Measurements from ENCODE around the gene DAGLA.

DNA sequence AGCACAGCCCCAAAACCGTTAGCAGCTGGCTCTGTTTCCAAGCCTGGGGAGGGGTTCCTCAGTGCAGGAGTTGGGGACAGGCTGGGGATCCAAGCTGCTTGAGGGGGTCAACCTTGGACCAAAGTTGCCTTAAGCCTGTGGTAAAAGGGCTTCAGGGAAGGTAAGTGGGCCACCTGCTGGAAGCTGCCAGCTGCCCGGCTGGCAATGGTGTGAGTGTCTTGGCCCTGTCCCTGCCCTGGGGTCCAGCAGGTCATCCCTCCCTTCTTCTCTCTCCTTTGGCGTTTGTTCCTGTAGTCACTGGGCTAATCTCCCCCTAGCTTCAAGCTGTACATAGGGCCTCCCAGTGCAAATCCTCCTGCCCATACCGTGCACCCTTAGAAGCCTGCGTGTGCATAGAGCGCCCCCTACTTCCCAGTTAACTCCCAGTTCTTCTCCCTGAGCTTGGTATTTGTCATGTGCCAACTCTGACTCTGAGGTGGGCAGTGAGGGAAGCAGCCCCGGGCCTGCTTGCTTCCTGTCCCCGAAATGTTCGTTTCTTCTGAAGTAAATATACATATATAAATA is 107.8 kb downstream of the DAGLA start:
- TF ChIP-seq, protein P1, sequence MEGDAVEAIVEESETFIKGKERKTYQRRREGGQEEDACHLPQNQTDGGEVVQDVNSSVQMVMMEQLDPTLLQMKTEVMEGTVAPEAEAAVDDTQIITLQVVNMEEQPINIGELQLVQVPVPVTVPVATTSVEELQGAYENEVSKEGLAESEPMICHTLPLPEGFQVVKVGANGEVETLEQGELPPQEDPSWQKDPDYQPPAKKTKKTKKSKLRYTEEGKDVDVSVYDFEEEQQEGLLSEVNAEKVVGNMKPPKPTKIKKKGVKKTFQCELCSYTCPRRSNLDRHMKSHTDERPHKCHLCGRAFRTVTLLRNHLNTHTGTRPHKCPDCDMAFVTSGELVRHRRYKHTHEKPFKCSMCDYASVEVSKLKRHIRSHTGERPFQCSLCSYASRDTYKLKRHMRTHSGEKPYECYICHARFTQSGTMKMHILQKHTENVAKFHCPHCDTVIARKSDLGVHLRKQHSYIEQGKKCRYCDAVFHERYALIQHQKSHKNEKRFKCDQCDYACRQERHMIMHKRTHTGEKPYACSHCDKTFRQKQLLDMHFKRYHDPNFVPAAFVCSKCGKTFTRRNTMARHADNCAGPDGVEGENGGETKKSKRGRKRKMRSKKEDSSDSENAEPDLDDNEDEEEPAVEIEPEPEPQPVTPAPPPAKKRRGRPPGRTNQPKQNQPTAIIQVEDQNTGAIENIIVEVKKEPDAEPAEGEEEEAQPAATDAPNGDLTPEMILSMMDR (IDR thresholded peaks at IDR 0.05; ENCODE audit: extremely low read depth in 1 of 2, insufficient read depth in 1 of 2, low read depth in 1 of 2, low read length in 2 of 2): peak; percentile 51 to 55
- TF ChIP-seq EZH2 (IDR thresholded peaks at IDR 0.05; ENCODE audit: borderline replicate concordance, low read depth, low read length, severe bottlenecking) (no peak), JUN (IDR thresholded peaks at IDR 0.05; ENCODE audit: borderline replicate concordance, insufficient read depth, insufficient read length, low read depth) (no peak), POLR2A (IDR thresholded peaks at IDR 0.05; ENCODE audit: low read depth, low read length) (no peak), POLR2AphosphoS5 (IDR thresholded peaks at IDR 0.05; ENCODE audit: insufficient read depth, low read depth, low read length) (no peak), MYC (IDR thresholded peaks at IDR 0.05; ENCODE audit: low read depth, low read length) (no peak), MAX (IDR thresholded peaks at IDR 0.05; ENCODE audit: insufficient read depth, insufficient read length) (no peak), GATA2 (IDR thresholded peaks at IDR 0.05; ENCODE audit: insufficient read depth, insufficient read length, low read depth, low read length) (no peak)

Measured in endothelial cell of umbilical vein (primary cell).